ENCODE data around the gene DYNLT1. TPM values are rescaled to one million over a fixed set of nuclear protein-coding genes. Genes with fewer than 3 reads are reported as not detected.

The DYNLT1 gene
- total RNA-seq, 4 donors from 2014 or later: 40.5 to 77.9 (median 60.6) TPM

GRCh38 chr6:158607411-158608170 is 37.0 kb downstream of the DYNLT1 start:
- TF ChIP-seq, protein P1, sequence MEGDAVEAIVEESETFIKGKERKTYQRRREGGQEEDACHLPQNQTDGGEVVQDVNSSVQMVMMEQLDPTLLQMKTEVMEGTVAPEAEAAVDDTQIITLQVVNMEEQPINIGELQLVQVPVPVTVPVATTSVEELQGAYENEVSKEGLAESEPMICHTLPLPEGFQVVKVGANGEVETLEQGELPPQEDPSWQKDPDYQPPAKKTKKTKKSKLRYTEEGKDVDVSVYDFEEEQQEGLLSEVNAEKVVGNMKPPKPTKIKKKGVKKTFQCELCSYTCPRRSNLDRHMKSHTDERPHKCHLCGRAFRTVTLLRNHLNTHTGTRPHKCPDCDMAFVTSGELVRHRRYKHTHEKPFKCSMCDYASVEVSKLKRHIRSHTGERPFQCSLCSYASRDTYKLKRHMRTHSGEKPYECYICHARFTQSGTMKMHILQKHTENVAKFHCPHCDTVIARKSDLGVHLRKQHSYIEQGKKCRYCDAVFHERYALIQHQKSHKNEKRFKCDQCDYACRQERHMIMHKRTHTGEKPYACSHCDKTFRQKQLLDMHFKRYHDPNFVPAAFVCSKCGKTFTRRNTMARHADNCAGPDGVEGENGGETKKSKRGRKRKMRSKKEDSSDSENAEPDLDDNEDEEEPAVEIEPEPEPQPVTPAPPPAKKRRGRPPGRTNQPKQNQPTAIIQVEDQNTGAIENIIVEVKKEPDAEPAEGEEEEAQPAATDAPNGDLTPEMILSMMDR (IDR thresholded peaks at IDR 0.05; ENCODE audit: low read depth): no peak

DNA sequence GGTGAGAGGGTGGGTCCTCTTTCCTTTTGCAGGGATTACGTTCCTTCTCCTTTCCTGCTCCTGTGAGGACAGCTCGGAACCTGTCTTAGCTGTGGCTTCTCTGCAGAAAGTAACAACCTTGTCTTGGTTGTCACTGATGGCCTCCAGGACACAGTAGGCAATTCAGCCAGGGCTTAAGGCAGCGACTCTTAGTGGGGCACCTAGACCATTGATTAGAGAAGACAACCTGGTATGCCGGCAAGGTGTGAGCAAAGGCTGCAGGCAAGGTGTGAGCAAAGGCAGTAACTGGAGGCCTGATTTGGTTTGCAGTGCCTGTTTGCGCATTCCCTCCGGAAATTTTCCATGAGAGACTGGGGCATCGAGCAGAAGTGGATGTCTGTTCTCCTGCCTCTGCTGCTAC is 37.6 kb downstream of the DYNLT1 start:
- TF ChIP-seq, protein P1 (IDR thresholded peaks at IDR 0.05; ENCODE audit: low read depth): no peak

GRCh38 chr6:158605266-158605878 is 39.2 kb downstream of the DYNLT1 start:
- TF ChIP-seq, protein P1 (IDR thresholded peaks at IDR 0.05; ENCODE audit: low read depth): no peak

- TF ChIP-seq, protein P1 (IDR thresholded peaks at IDR 0.05; ENCODE audit: low read depth): no peak
Observed at GRCh38 chr6:158604048-158604406, 40.5 kb downstream of the DYNLT1 start.

- TF ChIP-seq, protein P1 (IDR thresholded peaks at IDR 0.05; ENCODE audit: low read depth): no peak
Observed at GRCh38 chr6:158603261-158604047, 41.1 kb downstream of the DYNLT1 start.

DNA sequence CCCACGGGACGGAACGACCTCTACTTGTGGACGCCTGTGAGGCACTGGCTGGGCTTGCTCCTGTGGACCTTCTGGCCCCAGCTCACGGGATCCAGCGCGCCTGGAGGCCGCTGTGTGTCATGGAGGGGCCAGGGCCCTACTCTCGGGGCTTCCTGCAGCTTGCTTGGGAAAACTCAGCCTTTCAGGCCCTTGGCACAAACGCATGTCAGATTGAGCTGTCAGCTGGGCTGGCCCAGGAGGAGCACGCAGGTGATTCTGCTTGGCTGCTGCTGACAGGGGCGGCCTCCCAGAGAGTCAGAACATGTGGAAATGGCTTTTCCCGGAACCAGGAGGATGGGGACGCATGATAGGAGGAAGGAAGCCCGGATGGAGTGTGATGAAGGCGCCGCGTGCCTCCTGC is 44.9 kb downstream of the DYNLT1 start:
- TF ChIP-seq, protein P1 (IDR thresholded peaks at IDR 0.05; ENCODE audit: low read depth): no peak

DNA sequence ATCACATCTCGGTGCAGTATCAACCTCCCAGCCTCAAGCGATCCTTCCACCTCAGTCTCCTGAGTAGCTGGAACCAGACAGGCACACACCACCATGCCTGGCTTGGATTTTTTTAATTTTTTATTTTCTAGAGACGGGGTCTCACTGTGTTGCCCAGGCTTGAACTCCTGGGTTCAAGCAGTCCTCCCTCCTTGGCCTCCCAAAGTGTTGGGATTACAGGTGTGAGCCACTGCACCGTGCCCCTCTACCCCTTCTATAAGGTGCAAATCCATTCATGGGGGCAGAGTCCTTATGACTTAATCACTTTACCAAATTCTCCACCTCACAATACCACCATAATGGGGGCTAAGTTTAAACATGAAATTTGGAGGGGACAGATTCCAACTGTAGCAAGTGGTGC is 47.0 kb downstream of the DYNLT1 start:
- TF ChIP-seq, protein P1 (IDR thresholded peaks at IDR 0.05; ENCODE audit: low read depth): no peak
